H1 (cell line): ENCODE data around the gene ZXDC. TPM values are rescaled to one million over a fixed set of nuclear protein-coding genes. Genes with fewer than 3 reads are reported as not detected.

Experiments used
- CTCF ChIA-PET: fragments of 300-600 bp; sonication (Branson Sonifier 250); formaldehyde crosslinking; loops from one replicate; lab custom pipeline; 2021; ENCODE audit not compliant: partially characterized antibody; lab: Charles Lee
- POLR2A ChIA-PET: fragments of 300-600 bp; sonication (Branson Sonifier 250); formaldehyde crosslinking; loops from one replicate; lab custom pipeline; 2021; ENCODE audit warnings: inconsistent platforms; ENCODE audit not compliant: partially characterized antibody; lab: Charles Lee
- DNase-seq, 2 experiments: peaks; one replicate each; pipeline versions ENCODE4 v3.0.0 to v3.0.0-alpha.2; 2010 to 2022; ENCODE audit warnings: low spot score in 2 of 2, low read depth in 1 of 2, mixed read lengths in 1 of 2
- FAIRE-seq: peaks from 2 replicates; lab custom pipeline; 2011; peaks lifted over from hg19 to GRCh38; lab: Jason Lieb, UNC
- H2AFZ ChIP-seq: 2 replicates; pipeline ENCODE4 v1.8.1; 2012; ENCODE audit warnings: low read length, inconsistent platforms
- H2AK5ac ChIP-seq: 2 replicates; pipeline ENCODE4 v1.6.1; 2013; ENCODE audit warnings: low read depth, low read length
- H2BK120ac ChIP-seq: replicated peaks from 2 replicates; pipeline ENCODE3; 2013; ENCODE audit warnings: low read depth, low read length, inconsistent platforms
- H2BK12ac ChIP-seq: 2 replicates; pipeline ENCODE4 v1.6.1; 2013; ENCODE audit warnings: low read depth, low read length
- H2BK15ac ChIP-seq: 2 replicates; pipeline ENCODE4 v1.6.1; 2013; ENCODE audit warnings: low read length
- H2BK20ac ChIP-seq: 2 replicates; pipeline ENCODE4 v1.6.1; 2013; ENCODE audit warnings: low read length
- H2BK5ac ChIP-seq: 2 replicates; pipeline ENCODE4 v1.6.1; 2013; ENCODE audit warnings: low read depth, low read length
- H3K14ac ChIP-seq: 2 replicates; pipeline ENCODE4 v1.6.1; 2013; ENCODE audit warnings: inconsistent platforms; ENCODE audit not compliant: insufficient read length
- H3K18ac ChIP-seq: 2 replicates; pipeline ENCODE4 v1.6.1; 2013; ENCODE audit warnings: low read length; ENCODE audit errors: extremely low read depth
- H3K23ac ChIP-seq: 2 replicates; pipeline ENCODE4 v1.6.1; 2013; ENCODE audit warnings: inconsistent platforms; ENCODE audit not compliant: insufficient read length
- H3K23me2 ChIP-seq: 2 replicates; pipeline ENCODE4 v1.6.1; 2013; ENCODE audit warnings: low read depth, low read length
- H3K27ac ChIP-seq: 2 replicates; pipeline ENCODE4 v1.6.1; 2011; ENCODE audit warnings: low read depth, low read length, inconsistent platforms
- H3K27me3 ChIP-seq, 4 experiments: replicated peaks in 1 of 4; 1 replicate in 1 of 4; 2 replicates in 3 of 4; pipeline versions ENCODE4 v1.6.1 to v1.8.1; 2011 to 2013; ENCODE audit warnings: low read length in 3 of 4, mild to moderate bottlenecking in 3 of 4, inconsistent platforms in 2 of 4, mixed read lengths in 2 of 4, moderate library complexity in 1 of 4; ENCODE audit not compliant: control insufficient read depth in 3 of 4, insufficient read depth in 3 of 4; ENCODE audit errors: extremely low read depth in 1 of 4
- H3K36me3 ChIP-seq, 4 experiments: 2 replicates each; pipeline versions ENCODE4 v1.6.1 to v1.8.1; 2011 to 2013; ENCODE audit warnings: mild to moderate bottlenecking in 4 of 4, low read length in 3 of 4, moderate library complexity in 2 of 4, control low read depth in 1 of 4, inconsistent platforms in 1 of 4; ENCODE audit not compliant: insufficient read depth in 4 of 4, control insufficient read depth in 2 of 4
- H3K4ac ChIP-seq: replicated peaks from 2 replicates; pipeline ENCODE3; 2013; ENCODE audit warnings: low read length, low read depth, mixed read lengths, inconsistent platforms; ENCODE audit not compliant: insufficient read length
- H3K4me1 ChIP-seq, 4 experiments: replicated peaks in 1 of 4; 1 replicate in 1 of 4; 2 replicates in 3 of 4; pipeline versions ENCODE4 v1.6.1 to v1.8.1; 2011 to 2013; ENCODE audit warnings: low read length in 3 of 4, inconsistent platforms in 2 of 4, mixed read lengths in 1 of 4; ENCODE audit not compliant: insufficient read depth in 4 of 4, control insufficient read depth in 3 of 4
- H3K4me2 ChIP-seq, 2 experiments: 2 replicates each; pipeline versions ENCODE4 v1.6.1 to v1.8.1; 2011 to 2013; ENCODE audit warnings: low read depth in 2 of 2, low read length in 2 of 2, control low read depth in 1 of 2, inconsistent platforms in 1 of 2, mild to moderate bottlenecking in 1 of 2; ENCODE audit not compliant: insufficient read depth in 1 of 2
- H3K4me3 ChIP-seq, 4 experiments: fragments of 200-600, 300-600 bp in 1 of 4; sonication (generic), shearing (Covaris generic), sonication (Bioruptor Twin) in 1 of 4; 2 replicates each; pipeline versions ENCODE4 v1.5.1 to v1.8.1; 2011 to 2016; ENCODE audit warnings: low read length in 4 of 4, low read depth in 3 of 4, control low read depth in 2 of 4, inconsistent platforms in 2 of 4, mild to moderate bottlenecking in 2 of 4, mixed read lengths in 1 of 4, moderate library complexity in 1 of 4; ENCODE audit not compliant: insufficient read depth in 2 of 4; ENCODE audit errors: extremely low read depth in 1 of 4
- H3K56ac ChIP-seq: replicated peaks from 2 replicates; pipeline ENCODE3; 2013; ENCODE audit warnings: low read depth, mild to moderate bottlenecking, mixed read lengths, low read length, inconsistent platforms; ENCODE audit not compliant: insufficient read length
- H3K79me1 ChIP-seq: 2 replicates; pipeline ENCODE4 v1.6.1; 2013; ENCODE audit warnings: low read depth, low read length, control low read depth
- H3K79me2 ChIP-seq, 2 experiments: 2 replicates each; pipeline versions ENCODE4 v1.6.1 to v1.8.1; 2012 to 2013; ENCODE audit warnings: low read length in 2 of 2, mild to moderate bottlenecking in 2 of 2, inconsistent platforms in 1 of 2; ENCODE audit not compliant: insufficient read depth in 2 of 2, control insufficient read depth in 1 of 2
- H3K9ac ChIP-seq, 4 experiments: replicated peaks in 1 of 4; 1 replicate in 1 of 4; 2 replicates in 3 of 4; pipeline versions ENCODE4 v1.6.1 to v1.8.1; 2011 to 2013; ENCODE audit warnings: low read depth in 3 of 4, low read length in 3 of 4, control low read depth in 2 of 4, mild to moderate bottlenecking in 2 of 4, moderate library complexity in 2 of 4, inconsistent platforms in 1 of 4; ENCODE audit errors: extremely low read depth in 1 of 4
- H3K9me3 ChIP-seq, 2 experiments: 2 replicates each; pipeline versions ENCODE4 v1.6.1 to v1.8.1; 2012 to 2013; ENCODE audit warnings: mild to moderate bottlenecking in 2 of 2, moderate library complexity in 2 of 2, control low read depth in 1 of 2, inconsistent platforms in 1 of 2, low read depth in 1 of 2, low read length in 1 of 2, mixed read lengths in 1 of 2; ENCODE audit not compliant: insufficient read depth in 2 of 2
- H4K20me1 ChIP-seq, 2 experiments: replicated peaks in 1 of 2; 2 replicates each; pipeline versions ENCODE3 to v1.8.1; 2011 to 2013; ENCODE audit warnings: inconsistent platforms in 2 of 2, low read length in 2 of 2, mild to moderate bottlenecking in 1 of 2; ENCODE audit not compliant: insufficient read depth in 2 of 2, control insufficient read depth in 1 of 2
- H4K5ac ChIP-seq: 2 replicates; pipeline ENCODE4 v1.6.1; 2013; ENCODE audit warnings: low read length, low read depth, mixed read lengths, inconsistent platforms; ENCODE audit not compliant: insufficient read length
- H4K8ac ChIP-seq: 2 replicates; pipeline ENCODE4 v1.8.0; 2013; ENCODE audit warnings: mild to moderate bottlenecking, moderate library complexity, low read length, inconsistent platforms; ENCODE audit not compliant: insufficient read depth; ENCODE audit errors: extremely low read depth
- H4K91ac ChIP-seq: replicated peaks from 2 replicates; pipeline ENCODE3; 2013; ENCODE audit warnings: low read length, mixed read lengths, inconsistent platforms; ENCODE audit not compliant: insufficient read length
- CBX8 ChIP-seq: fragments of 300-800, 300-1000 bp; sonication (generic); IDR thresholded peaks from 2 replicates; pipeline ENCODE4 v1.7.1; 2016; ENCODE audit warnings: low read depth, low read length, borderline replicate concordance
- CHD2 ChIP-seq: IDR thresholded peaks from 2 replicates; pipeline ENCODE4 v1.6.1; 2012; ENCODE audit warnings: low read length, improper control_type of control experiment
- CREB1 ChIP-seq: IDR thresholded peaks from 2 replicates; pipeline ENCODE4 v1.6.1; 2012; ENCODE audit warnings: inconsistent platforms
- EGR1 ChIP-seq: IDR thresholded peaks from 2 replicates; pipeline ENCODE4 v1.6.1; 2011; ENCODE audit warnings: low read depth, low read length, borderline replicate concordance
- GABPA ChIP-seq: IDR thresholded peaks from 2 replicates; pipeline ENCODE4 v1.6.1; 2011; ENCODE audit warnings: mild to moderate bottlenecking, low read length, moderate library complexity, borderline replicate concordance; ENCODE audit not compliant: insufficient read depth
- HDAC2 ChIP-seq, 2 experiments: fragments of 300-600 bp in 1 of 2; sonication (generic) in 1 of 2; IDR thresholded peaks; 2 replicates each; pipeline ENCODE4 v1.6.1; 2011 to 2012; ENCODE audit warnings: low read depth in 2 of 2, low read length in 2 of 2, mild to moderate bottlenecking in 2 of 2, moderate library complexity in 2 of 2, borderline replicate concordance in 1 of 2, inconsistent platforms in 1 of 2
- JUN ChIP-seq: IDR thresholded peaks from 2 replicates; pipeline ENCODE4 v1.6.1; 2011; ENCODE audit warnings: low read depth, mild to moderate bottlenecking, improper control_type of control experiment, low read length
- SIRT6 ChIP-seq: IDR thresholded peaks from one replicate; pipeline ENCODE4 v1.7.1; 2012; ENCODE audit warnings: low read length, inconsistent platforms
- WGBS, 2 experiments: shearing (Covaris generic) in 1 of 2; methylation state at CpG; one replicate each; pipeline versions ENCODE4 v1.1.6 to v1.1.7; 2013 to 2015; ENCODE audit warnings: low lambda C conversion rate in 2 of 2, mixed read lengths in 2 of 2, inconsistent platforms in 1 of 2, low coverage in 1 of 2, missing lambda C conversion rate in 1 of 2; ENCODE audit not compliant: insufficient replicate concordance in 2 of 2, insufficient coverage in 1 of 2, insufficient read length in 1 of 2; ENCODE audit errors: extremely low coverage in 1 of 2, missing lambda C conversion rate in 1 of 2; 5-methylcytosine and 5-hydroxymethylcytosine counted together
- polyA plus RNA-seq, 7 experiments: library from polyadenylated mRNA; depleted of rRNA in 3 of 7; stranded (reverse) in 5 of 7; unstranded in 2 of 7; fragments of >200 nt in 5 of 7; fragments of 200-250 nt in 2 of 7; gene quantifications; 1 replicate in 5 of 7; 2 replicates in 1 of 7; 4 replicates in 1 of 7; pipeline versions ENCODE4 v1.2.1 to v1.2.3, GENCODE V29; 2011 to 2013; ENCODE audit warnings: missing spikeins in 2 of 7, mixed read lengths in 2 of 7
- total RNA-seq: library from RNA; stranded (reverse); fragmentation: NEBNext Ultra II Directional; extraction: Animal tissue kit (Norgen Biotek cat#: 25700); gene quantifications from 2 replicates; pipeline ENCODE4 v1.2.1, GENCODE V29; 2021
- TF ChIP-seq, protein P1 (sequence below): IDR thresholded peaks from 2 replicates; pipeline ENCODE4 v1.6.1; 2011; ENCODE audit warnings: low read length, improper control_type of control experiment
- TF ChIP-seq, protein P2 (sequence below): IDR thresholded peaks from 2 replicates; pipeline ENCODE4 v1.6.1; 2011; ENCODE audit warnings: low read depth, mild to moderate bottlenecking, low read length; ENCODE audit not compliant: insufficient read depth
- TF ChIP-seq, protein P3 (sequence below): IDR thresholded peaks from 2 replicates; pipeline ENCODE4 v1.6.1; 2012; ENCODE audit warnings: inconsistent platforms

The ZXDC gene
- total and polyA plus RNA-seq, 2 of the 8 experiments (the other 6 are each of a cell fraction or from before 2014, with no cell fraction given), result 12.7 to 24.3 TPM

DNA sequence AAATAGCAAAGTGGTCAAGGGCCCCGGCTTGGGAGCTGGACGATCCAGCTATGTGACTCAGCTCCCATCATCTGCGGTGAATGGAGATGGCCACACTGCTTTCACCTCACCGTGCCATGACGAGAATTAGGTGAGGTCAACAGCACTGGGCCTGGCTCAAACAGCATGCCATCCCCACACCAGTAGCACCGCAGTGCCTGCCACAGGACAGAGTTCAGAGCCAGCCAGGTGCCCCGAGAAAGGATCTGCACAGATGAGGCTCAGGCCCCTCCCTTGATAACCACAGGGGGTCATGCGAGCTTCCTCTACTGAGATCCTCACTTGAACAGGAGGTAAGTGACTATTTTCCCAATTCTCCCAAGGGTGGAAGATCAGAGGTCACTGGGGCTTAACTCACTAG is 29.4 kb downstream of the ZXDC start:
- H2BK20ac ChIP-seq, result no peak overlapping the region
- no peak overlapping the region for H4K91ac ChIP-seq
- H3K23ac ChIP-seq, result no peak overlapping the region
- peaks cover 0 to 4% (median 2%) of the 10 kb centered on the region in 4 experiments; a peak in 5 of 8 replicates for H3K36me3 ChIP-seq
- H4K5ac ChIP-seq, result no peak overlapping the region
- H3K18ac ChIP-seq, result no peak overlapping the region
- no peak overlapping the region for H2BK120ac ChIP-seq
- no peak overlapping the region for H2BK5ac ChIP-seq
- peaks cover 3 to 5% of the 10 kb centered on the region in 2 experiments for H4K20me1 ChIP-seq
- FAIRE-seq (no peak), DNase-seq (no peak)
- H3K14ac ChIP-seq, result no peak overlapping the region
- H3K79me2 ChIP-seq, result no peaks in the 10 kb centered on the region; a peak in 1 of 4 replicates
- H3K4me2 ChIP-seq, result no peak overlapping the region
- H3K27me3 ChIP-seq, result no peaks in the 10 kb centered on the region
- no peak overlapping the region for H3K9ac ChIP-seq
- H3K4me3 ChIP-seq, result no peak overlapping the region
- no peak overlapping the region for H3K27ac ChIP-seq
- H3K56ac ChIP-seq, result no peak overlapping the region
- no peak overlapping the region for H4K8ac ChIP-seq
- H3K9me3 ChIP-seq, result no peaks in the 10 kb centered on the region
- WGBS, 2 experiments, result 80% methylated on average over 8 of the region's 8 CpGs; no CpG with 5 or more reads in 1 of the 2 experiments
- H2BK12ac ChIP-seq, result no peak overlapping the region
- H3K4me1 ChIP-seq, result peaks cover 0 to 9% (median 2%) of the 10 kb centered on the region in 4 experiments; a peak in 3 of 7 replicates
- H2AFZ ChIP-seq, result no peak overlapping the region
- H2BK15ac ChIP-seq, result no peak overlapping the region
- ChIA-PET CTCF (interaction anchor here (0.6 to 1.7 kb wide), 5 partner anchors 10 to 314 kb away, joined by 3 to 4 read pairs (median 3); no protein-coding TSS in a partner anchor), POLR2A (interaction anchor here (1.4 to 4.7 kb wide), 3 partner anchors 10 to 97 kb away, joined by 3 to 13 read pairs (median 6); no protein-coding TSS in a partner anchor)
- H2AK5ac ChIP-seq, result no peak overlapping the region
- H3K79me1 ChIP-seq, result peaks cover 3% of the 10 kb centered on the region; the same call in 1 of the 2 replicates
- no peak overlapping the region for H3K4ac ChIP-seq
- H3K23me2 ChIP-seq, result 0 out of 2 replicates have a peak, but pooled peaks cover 2% of the 10 kb centered on the region
- TF ChIP-seq SIRT6, result no peak
- TF ChIP-seq, protein P1, sequence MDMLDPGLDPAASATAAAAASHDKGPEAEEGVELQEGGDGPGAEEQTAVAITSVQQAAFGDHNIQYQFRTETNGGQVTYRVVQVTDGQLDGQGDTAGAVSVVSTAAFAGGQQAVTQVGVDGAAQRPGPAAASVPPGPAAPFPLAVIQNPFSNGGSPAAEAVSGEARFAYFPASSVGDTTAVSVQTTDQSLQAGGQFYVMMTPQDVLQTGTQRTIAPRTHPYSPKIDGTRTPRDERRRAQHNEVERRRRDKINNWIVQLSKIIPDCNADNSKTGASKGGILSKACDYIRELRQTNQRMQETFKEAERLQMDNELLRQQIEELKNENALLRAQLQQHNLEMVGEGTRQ, result no peak
- TF ChIP-seq HDAC2 (IDR thresholded peaks at IDR 0.05; ENCODE audit: borderline replicate concordance in 1 of 2, low read depth in 2 of 2, low read length in 2 of 2), result no peak
- no peak for TF ChIP-seq EGR1
- TF ChIP-seq CHD2, result no peak
- TF ChIP-seq JUN, result no peak
- TF ChIP-seq, protein P2, sequence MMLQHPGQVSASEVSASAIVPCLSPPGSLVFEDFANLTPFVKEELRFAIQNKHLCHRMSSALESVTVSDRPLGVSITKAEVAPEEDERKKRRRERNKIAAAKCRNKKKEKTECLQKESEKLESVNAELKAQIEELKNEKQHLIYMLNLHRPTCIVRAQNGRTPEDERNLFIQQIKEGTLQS, result no peak
- TF ChIP-seq GABPA, result no peak
- TF ChIP-seq CBX8, result no peak
- TF ChIP-seq, protein P3, sequence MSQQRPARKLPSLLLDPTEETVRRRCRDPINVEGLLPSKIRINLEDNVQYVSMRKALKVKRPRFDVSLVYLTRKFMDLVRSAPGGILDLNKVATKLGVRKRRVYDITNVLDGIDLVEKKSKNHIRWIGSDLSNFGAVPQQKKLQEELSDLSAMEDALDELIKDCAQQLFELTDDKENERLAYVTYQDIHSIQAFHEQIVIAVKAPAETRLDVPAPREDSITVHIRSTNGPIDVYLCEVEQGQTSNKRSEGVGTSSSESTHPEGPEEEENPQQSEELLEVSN, result no peak
- TF ChIP-seq CREB1, result no peak
